NCI-H146 treated with DMSO at 0.1 percent for 48 hours (cell line): ENCODE measurements around the gene MEX3B.
"Not testable (repeated sequence)": the region's sequence is repeated elsewhere in the genome, so short reads cannot be mapped to it uniquely, and the experiment has no call there.

Experiments
- DNase-seq: peaks from one replicate; lab custom pipeline; 2025; ENCODE audit not compliant: unreplicated experiment; lab: John Stamatoyannopoulos, UW

Gene MEX3B

GRCh38 chr15:82014989-82015388, 30.8 kb downstream of the MEX3B start:
- no peak for DNase-seq

- no peak for DNase-seq
Measured at GRCh38 chr15:82012908-82013307, 32.9 kb downstream of the MEX3B start.

DNA sequence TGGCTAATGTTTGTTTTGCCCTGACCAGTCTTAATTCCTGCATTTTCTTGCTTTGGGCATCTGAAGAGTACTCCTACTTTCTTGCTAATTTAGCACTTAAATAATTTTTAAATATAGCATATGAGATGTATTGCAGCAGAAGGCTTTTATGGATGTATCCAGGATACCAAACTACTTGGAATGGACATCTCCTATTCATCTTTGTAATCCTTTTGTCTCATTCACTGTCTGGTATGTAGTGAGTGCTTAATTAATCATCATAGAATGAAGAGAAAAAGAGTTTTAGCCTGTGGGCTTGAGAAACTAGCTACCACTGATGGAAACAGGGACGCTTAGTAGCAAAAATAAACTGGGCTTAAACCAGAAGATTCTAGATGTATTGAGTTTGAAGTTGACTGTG, 40.6 kb downstream of the MEX3B start:
- no peak for DNase-seq

DNA sequence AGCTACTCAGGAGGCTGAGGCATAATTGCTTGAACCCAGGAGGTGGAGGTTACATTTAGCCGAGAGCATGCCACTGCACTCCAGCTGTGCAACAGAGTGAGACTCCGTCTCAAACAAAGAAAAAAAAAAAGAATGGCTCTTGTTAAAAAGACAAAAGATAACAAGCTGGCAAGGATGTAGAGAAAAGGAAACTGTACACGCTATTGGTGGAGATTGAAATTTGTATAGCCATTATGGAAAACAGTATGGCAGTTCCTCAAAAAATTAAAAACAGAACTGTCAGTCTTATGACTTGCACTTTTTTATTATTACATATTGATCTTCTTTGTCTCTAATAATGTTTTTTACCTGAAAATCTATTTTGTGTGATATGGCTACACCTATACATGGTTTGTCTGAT, 41.9 kb downstream of the MEX3B start:
- no peak for DNase-seq

DNA sequence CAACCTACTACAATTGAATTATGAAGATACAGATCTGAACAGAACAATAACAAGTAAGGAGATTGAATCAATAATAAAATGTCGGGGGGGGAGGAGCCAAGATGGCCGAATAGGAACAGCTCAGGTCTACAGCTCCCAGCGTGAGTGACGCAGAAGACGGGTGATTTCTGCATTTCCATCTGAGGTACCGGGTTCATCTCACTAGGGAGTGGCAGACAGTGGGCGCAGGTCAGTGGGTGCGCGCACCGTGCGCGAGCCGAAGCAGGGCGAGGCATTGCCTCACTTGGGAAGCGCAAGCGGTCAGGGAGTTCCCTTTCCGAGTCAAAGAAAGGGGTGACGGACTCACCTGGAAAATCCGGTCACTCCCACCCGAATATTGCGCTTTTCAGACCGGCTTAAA, 50.7 kb downstream of the MEX3B start:
- not testable (repeated sequence) for DNase-seq

DNA sequence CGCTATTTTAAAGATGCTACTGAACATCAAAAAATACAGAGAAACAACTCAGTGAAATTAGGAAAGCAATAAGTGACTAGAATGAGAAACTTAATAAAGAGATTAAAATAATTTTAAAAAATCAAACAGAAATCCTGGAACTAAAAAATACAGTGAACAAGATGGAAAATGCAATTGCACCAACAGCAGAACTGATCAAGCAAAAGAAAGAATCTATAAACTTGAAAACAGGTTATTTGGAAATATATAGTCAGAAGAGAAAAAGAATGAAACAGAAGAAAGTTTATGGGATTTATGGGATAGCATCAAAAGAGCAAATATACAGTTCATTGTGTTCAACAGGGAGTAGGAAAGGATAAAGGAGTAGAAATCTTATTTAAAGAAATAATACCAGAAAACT, 53.3 kb downstream of the MEX3B start:
- DNase-seq = no peak
